ENCODE measurements around the gene HLA-DRA.
"Not testable (repeated sequence)": the region's sequence is repeated elsewhere in the genome, so short reads cannot be mapped to it uniquely, and the experiment has no call there.

The HLA-DRA gene

DNA sequence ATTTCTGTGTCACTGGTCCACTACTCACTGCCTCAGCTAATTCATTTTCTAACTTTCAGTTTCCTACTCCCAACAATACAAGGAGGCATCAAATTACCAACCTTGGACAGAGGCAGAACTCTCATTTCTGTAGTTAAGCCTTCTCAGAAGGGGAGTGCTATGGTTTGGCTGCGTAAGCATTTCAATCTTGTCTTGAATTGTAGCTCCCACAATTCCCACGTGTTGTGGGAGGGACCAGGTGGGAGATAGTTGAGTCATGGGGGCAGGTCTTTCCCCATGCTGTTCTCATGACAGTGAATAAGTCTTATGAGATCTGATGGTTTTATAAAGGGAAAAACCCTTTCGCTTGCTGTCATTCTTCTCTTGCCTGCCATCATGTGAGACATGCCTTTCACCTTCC is 22.9 kb downstream of the HLA-DRA start (continued):
- TF ChIP-seq, protein P1, sequence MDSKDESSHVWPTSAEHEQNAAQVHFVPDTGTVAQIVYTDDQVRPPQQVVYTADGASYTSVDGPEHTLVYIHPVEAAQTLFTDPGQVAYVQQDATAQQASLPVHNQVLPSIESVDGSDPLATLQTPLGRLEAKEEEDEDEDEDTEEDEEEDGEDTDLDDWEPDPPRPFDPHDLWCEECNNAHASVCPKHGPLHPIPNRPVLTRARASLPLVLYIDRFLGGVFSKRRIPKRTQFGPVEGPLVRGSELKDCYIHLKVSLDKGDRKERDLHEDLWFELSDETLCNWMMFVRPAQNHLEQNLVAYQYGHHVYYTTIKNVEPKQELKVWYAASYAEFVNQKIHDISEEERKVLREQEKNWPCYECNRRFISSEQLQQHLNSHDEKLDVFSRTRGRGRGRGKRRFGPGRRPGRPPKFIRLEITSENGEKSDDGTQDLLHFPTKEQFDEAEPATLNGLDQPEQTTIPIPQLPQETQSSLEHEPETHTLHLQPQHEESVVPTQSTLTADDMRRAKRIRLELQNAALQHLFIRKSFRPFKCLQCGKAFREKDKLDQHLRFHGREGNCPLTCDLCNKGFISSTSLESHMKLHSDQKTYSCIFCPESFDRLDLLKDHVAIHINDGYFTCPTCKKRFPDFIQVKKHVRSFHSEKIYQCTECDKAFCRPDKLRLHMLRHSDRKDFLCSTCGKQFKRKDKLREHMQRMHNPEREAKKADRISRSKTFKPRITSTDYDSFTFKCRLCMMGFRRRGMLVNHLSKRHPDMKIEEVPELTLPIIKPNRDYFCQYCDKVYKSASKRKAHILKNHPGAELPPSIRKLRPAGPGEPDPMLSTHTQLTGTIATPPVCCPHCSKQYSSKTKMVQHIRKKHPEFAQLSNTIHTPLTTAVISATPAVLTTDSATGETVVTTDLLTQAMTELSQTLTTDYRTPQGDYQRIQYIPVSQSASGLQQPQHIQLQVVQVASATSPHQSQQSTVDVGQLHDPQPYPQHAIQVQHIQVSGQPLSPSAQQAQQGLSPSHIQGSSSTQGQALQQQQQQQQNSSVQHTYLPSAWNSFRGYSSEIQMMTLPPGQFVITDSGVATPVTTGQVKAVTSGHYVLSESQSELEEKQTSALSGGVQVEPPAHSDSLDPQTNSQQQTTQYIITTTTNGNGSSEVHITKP (tag by site-specific recombination; IDR thresholded peaks at IDR 0.05): peak; percentile 50
- peak; percentile 37 for TF ChIP-seq SP2 (tag by site-specific recombination; IDR thresholded peaks at IDR 0.05)
- peak; percentile 63 for TF ChIP-seq SP3 (tag by site-specific recombination; IDR thresholded peaks at IDR 0.05)

DNA sequence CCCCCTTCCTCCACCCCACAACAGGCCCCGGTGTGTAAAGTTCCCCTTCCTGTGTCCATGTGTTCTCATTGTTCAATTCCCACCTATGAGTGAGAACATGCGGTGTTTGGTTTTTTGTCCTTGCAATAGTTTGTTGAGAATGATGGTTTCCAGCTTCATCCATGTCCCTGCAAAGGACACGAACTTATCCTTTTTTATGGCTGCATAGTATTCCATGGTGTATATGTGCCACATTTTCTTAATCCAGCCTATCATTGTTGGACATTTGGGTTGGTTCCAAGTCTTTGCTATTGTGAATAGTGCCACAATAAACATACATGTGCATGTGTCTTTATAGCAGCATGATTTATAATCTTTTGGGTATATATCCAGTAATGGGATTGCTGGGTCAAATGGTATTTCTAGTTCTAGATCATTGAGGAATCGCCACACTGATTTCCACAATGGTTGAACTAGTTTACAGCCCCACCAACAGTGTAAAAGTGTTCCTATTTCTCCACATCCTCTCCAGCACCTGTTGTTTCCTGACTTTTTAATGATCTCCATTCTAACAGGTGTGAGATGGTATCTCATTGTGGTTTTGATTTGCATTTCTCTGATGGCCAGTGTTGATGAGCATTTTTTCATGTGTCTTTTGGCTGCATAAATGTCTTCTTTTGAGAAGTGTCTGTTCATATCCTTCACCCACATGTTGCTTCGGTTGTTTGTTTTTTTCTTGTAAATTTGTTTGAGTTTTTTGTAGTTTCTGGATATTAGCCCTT is 28.2 kb downstream of the HLA-DRA start:
- TF ChIP-seq SCRT2 (tag by site-specific recombination; IDR thresholded peaks at IDR 0.05): peak; percentile 96
- TF ChIP-seq, protein P2, sequence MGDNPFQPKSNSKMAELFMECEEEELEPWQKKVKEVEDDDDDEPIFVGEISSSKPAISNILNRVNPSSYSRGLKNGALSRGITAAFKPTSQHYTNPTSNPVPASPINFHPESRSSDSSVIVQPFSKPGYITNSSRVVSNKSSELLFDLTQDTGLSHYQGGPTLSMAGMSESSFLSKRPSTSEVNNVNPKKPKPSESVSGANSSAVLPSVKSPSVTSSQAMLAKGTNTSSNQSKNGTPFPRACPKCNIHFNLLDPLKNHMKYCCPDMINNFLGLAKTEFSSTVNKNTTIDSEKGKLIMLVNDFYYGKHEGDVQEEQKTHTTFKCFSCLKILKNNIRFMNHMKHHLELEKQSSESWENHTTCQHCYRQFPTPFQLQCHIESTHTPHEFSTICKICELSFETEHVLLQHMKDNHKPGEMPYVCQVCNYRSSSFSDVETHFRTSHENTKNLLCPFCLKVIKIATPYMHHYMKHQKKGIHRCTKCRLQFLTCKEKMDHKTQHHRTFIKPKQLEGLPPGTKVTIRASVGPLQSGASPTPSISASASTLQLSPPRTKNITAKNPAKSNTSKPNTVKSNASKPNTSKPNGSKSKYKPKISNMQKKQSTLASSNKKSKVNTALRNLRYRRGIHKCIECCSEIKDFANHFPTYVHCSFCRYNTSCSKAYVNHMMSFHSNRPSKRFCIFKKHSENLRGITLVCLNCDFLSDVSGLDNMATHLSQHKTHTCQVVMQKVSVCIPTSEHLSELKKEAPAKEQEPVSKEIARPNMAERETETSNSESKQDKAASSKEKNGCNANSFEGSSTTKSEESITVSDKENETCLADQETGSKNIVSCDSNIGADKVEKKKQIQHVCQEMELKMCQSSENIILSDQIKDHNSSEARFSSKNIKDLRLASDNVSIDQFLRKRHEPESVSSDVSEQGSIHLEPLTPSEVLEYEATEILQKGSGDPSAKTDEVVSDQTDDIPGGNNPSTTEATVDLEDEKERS (tag by site-specific recombination; IDR thresholded peaks at IDR 0.05): peak; percentile 73
- TF ChIP-seq ZNF146 (tag by site-specific recombination; IDR thresholded peaks at IDR 0.05): peak; percentile 94
- peak; percentile 90 for TF ChIP-seq SCRT1 (tag by site-specific recombination; IDR thresholded peaks at IDR 0.05; ENCODE audit: borderline replicate concordance)
- CTCF ChIA-PET: not testable (repeated sequence)

DNA sequence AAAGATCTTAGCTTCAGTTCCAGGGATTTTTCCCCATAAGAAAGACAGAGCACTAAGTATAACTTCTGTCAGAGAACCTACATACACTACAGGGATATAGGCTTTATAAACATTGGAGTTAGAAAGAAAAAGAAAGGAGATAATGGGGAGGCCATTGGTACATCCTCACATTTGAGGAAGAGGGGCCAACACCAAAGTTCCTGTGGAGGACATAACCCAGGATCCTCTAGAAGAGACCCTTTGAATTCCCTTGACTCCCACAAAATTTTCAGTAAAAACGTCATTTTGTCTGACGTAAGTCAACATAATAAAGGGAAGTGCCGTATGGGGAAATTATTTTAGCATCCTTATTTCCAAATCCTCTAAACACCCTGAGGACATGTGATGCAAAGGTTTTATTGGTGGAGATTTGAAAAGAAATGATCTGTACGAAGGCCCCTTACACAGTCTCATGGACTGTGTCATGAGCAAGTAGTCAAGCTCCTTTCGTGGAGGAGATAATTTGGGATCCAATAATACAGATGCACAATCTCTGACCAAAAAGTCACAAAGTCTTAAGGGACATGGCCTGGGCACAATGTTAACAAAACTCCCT is 33.2 kb downstream of the HLA-DRA start:
- TF ChIP-seq, protein P3, sequence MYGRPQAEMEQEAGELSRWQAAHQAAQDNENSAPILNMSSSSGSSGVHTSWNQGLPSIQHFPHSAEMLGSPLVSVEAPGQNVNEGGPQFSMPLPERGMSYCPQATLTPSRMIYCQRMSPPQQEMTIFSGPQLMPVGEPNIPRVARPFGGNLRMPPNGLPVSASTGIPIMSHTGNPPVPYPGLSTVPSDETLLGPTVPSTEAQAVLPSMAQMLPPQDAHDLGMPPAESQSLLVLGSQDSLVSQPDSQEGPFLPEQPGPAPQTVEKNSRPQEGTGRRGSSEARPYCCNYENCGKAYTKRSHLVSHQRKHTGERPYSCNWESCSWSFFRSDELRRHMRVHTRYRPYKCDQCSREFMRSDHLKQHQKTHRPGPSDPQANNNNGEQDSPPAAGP (tag by site-specific recombination; IDR thresholded peaks at IDR 0.05): no peak
- TF ChIP-seq ZNF664 (tag by site-specific recombination; IDR thresholded peaks at IDR 0.05) (no peak), ZNF248 (tag by site-specific recombination; IDR thresholded peaks at IDR 0.05) (no peak), PRDM1 (tag by site-specific recombination; IDR thresholded peaks at IDR 0.05) (no peak), ZNF623 (tag by site-specific recombination; IDR thresholded peaks at IDR 0.05) (no peak)
- TF ChIP-seq, protein P4, sequence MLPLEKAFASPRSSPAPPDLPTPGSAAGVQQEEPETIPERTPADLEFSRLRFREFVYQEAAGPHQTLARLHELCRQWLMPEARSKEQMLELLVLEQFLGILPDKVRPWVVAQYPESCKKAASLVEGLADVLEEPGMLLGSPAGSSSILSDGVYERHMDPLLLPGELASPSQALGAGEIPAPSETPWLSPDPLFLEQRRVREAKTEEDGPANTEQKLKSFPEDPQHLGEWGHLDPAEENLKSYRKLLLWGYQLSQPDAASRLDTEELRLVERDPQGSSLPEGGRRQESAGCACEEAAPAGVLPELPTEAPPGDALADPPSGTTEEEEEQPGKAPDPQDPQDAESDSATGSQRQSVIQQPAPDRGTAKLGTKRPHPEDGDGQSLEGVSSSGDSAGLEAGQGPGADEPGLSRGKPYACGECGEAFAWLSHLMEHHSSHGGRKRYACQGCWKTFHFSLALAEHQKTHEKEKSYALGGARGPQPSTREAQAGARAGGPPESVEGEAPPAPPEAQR (tag by site-specific recombination; IDR thresholded peaks at IDR 0.05): no peak
- H3K4me3 ChIP-seq (ENCODE audit: low read depth, low read length): no peak overlapping the region
- no peak overlapping the region for H3K27ac ChIP-seq (ENCODE audit: extremely low read depth, low read depth, low read length)
- no peaks in the 10 kb centered on the region for H3K4me1 ChIP-seq (ENCODE audit: control insufficient read depth, insufficient read depth, low read length)
- H3K36me3 ChIP-seq (ENCODE audit: control insufficient read depth in 2 of 2, insufficient read depth in 1 of 2, low read length in 2 of 2): no peaks in the 10 kb centered on the region
- CTCF ChIA-PET: interaction anchor here (0.6 to 1.7 kb wide), 2 partner anchors 29 to 59 kb away, joined by 3 read pairs; no protein-coding TSS in a partner anchor
- H3K9me3 ChIP-seq (ENCODE audit: control insufficient read depth, insufficient read depth, low read depth, low read length): no peaks in the 10 kb centered on the region
- POLR2A ChIA-PET: interaction anchor here (0.6 kb wide), 1 partner anchor 43 kb away, joined by 5 read pairs; no protein-coding TSS in a partner anchor

More for the DNA sequence above, 28.2 kb downstream of the HLA-DRA start:
- H3K36me3 ChIP-seq (ENCODE audit: control insufficient read depth in 2 of 2, insufficient read depth in 1 of 2, low read length in 2 of 2); POLR2A ChIA-PET; H3K4me3 ChIP-seq (ENCODE audit: low read depth, low read length); H3K4me1 ChIP-seq (ENCODE audit: control insufficient read depth, insufficient read depth, low read length); H3K9me3 ChIP-seq (ENCODE audit: control insufficient read depth, insufficient read depth, low read depth, low read length); H3K27ac ChIP-seq (ENCODE audit: extremely low read depth, low read depth, low read length): not testable (repeated sequence)

DNA sequence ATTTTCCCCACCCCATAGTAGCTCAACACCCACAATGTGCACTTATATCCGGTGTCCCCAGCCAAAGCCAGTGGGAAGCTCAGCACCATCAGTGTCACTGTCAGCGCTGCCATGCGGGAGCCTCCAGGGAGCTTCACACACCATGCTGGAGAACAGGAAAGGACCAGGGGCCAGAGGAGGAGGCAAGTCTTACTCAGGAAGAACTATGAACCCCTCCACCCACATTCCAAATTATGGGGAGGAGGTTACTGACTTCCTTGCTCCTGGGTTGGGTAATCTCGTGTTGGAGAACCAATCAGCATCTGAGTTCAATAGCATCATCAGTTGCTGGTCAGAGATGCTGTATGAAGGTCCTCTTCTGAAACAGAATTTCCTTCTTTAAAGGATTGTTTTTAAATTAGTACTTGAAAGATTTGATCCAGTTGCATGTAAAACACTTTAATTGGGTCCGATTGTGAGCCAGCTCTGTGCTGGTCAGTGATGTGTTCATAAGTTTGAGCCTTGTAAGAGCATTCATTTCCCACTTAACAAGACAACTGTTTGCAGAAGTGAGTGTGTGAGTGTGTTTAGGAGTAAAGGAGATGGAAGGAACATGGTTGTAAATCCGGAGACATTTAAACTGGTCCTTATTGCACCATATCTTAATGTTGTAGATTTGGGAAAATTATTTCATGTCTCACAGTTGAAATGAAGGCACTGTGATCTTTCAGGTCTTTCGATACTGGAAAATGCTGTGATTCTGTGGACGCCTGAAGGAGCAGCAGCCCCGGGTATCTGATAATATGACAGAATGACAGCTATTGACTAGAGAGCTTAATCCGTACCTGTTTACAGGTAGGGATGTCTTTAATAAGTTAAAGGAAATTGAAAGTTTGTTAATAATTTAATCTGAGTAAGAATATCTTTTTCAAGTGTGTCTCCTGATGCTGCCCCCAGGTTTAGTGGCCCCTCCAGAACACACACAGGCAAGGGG is 34.0 kb downstream of the HLA-DRA start:
- H3K9me3 ChIP-seq (ENCODE audit: control insufficient read depth, insufficient read depth, low read depth, low read length): not testable (repeated sequence)

More for the DNA sequence above, 34.0 kb downstream of the HLA-DRA start:
- not testable (repeated sequence) for H3K27ac ChIP-seq (ENCODE audit: extremely low read depth, low read depth, low read length); H3K36me3 ChIP-seq (ENCODE audit: control insufficient read depth in 2 of 2, insufficient read depth in 1 of 2, low read length in 2 of 2); H3K4me3 ChIP-seq (ENCODE audit: low read depth, low read length); H3K4me1 ChIP-seq (ENCODE audit: control insufficient read depth, insufficient read depth, low read length)
- ChIA-PET CTCF (interaction anchor here (0.6 to 1.7 kb wide), 2 partner anchors 28 to 60 kb away, joined by 3 read pairs; no protein-coding TSS in a partner anchor), POLR2A (interaction anchor here (0.6 kb wide), 1 partner anchor 42 kb away, joined by 5 read pairs; no protein-coding TSS in a partner anchor)
